K562 (cell line): Measurements from ENCODE around the gene DEPDC4.

Source experiments
- CTCF ChIP-seq, 3 experiments: IDR thresholded peaks in 2 of 3; conservative IDR thresholded peaks in 1 of 3; 2 replicates each; pipeline ENCODE4 v1.5.1; 2011 to 2012; ENCODE audit warnings: low read length in 3 of 3, mild to moderate bottlenecking in 3 of 3, control low read depth in 2 of 3, improper control_type of control experiment in 1 of 3, inconsistent platforms in 1 of 3, low read depth in 1 of 3, mixed read lengths in 1 of 3, moderate library complexity in 1 of 3; ENCODE audit not compliant: insufficient read depth in 2 of 3
- KDM1A ChIP-seq, 2 experiments: fragments of 450-650 bp; IDR thresholded peaks; 2 replicates each; pipeline ENCODE4 v1.6.1; 2016; ENCODE audit warnings: mild to moderate bottlenecking in 2 of 2
- NR2C2 ChIP-seq, 2 experiments: fragments of 200-800 bp in 1 of 2; sonication (Bioruptor generic) in 1 of 2; sonication (generic) in 1 of 2; formaldehyde crosslinking in 1 of 2; IDR thresholded peaks; 2 replicates each; pipeline versions ENCODE4 v1.6.1 to v1.8.0; 2016 to 2022; ENCODE audit warnings: mild to moderate bottlenecking in 1 of 2, missing compliant biosample characterization in 1 of 2, missing genetic modification characterization in 1 of 2, missing genetic modification reagents in 1 of 2
- POLR2A ChIP-seq: fragments of 450-650 bp; conservative IDR thresholded peaks from 2 replicates; pipeline ENCODE4 v1.6.1; 2016
- RNF2 ChIP-seq: sonication (generic); IDR thresholded peaks from 2 replicates; pipeline ENCODE4 v1.6.1; 2016
- SAFB ChIP-seq: fragments of 200-400 bp; formaldehyde crosslinking; IDR thresholded peaks from 2 replicates; pipeline ENCODE4 v1.6.1; 2017; ENCODE audit warnings: low read depth, low read length, borderline replicate concordance
- SETDB1 ChIP-seq: IDR thresholded peaks from one replicate; pipeline ENCODE4 v1.6.1; 2012; ENCODE audit warnings: low read length, control low read depth, inconsistent platforms
- STAT5B ChIP-seq: fragments of 250-450 bp; sonication (Bioruptor Pico); IDR thresholded peaks from 2 replicates; pipeline ENCODE4 v1.8.0; 2021; ENCODE audit warnings: mild to moderate bottlenecking, inconsistent platforms
- TARDBP ChIP-seq: fragments of 450-650 bp; IDR thresholded peaks from 2 replicates; pipeline ENCODE4 v1.6.1; 2016

GRCh38 chr12:100216337-100216736 lies 50.5 kb downstream of the DEPDC4 start:
- TF ChIP-seq SETDB1: no peak
- no peak for TF ChIP-seq RNF2
- no peak for TF ChIP-seq STAT5B (CRISPR knock-in tag)
- TF ChIP-seq TARDBP: no peak
- TF ChIP-seq POLR2A: no peak
- TF ChIP-seq NR2C2 (CRISPR knock-in tag; IDR thresholded peaks at IDR 0.05): no peak
- no peak for TF ChIP-seq NR2C2 (tag; IDR thresholded peaks at IDR 0.05)
- no peak for TF ChIP-seq SAFB
- no peak for TF ChIP-seq KDM1A (IDR thresholded peaks at IDR 0.05)
- TF ChIP-seq CTCF (IDR thresholded peaks at IDR 0.05 in 2 of 3, conservative IDR thresholded peaks at IDR 0.05 in 1 of 3; ENCODE audit: insufficient read depth in 2 of 3, low read depth in 1 of 3, low read length in 3 of 3): no peak
